ENCODE results near the gene LSM2. TPM values are rescaled to one million over a fixed set of nuclear protein-coding genes. Genes with fewer than 3 reads are reported as not detected.

The LSM2 gene
- total RNA-seq, 3 donors from 2014 or later, result 163 to 192 (median 184) TPM

- DNase-seq (no peak), ATAC-seq (no peak)
- H3K36me3 Mint-ChIP-seq (ENCODE audit: insufficient read depth), result peaks cover 13% of the 10 kb centered on the region
- peaks cover 12% of the 10 kb centered on the region for H3K4me1 Mint-ChIP-seq (ENCODE audit: low read depth)
- no peaks in the 10 kb centered on the region for H3K27me3 Mint-ChIP-seq (ENCODE audit: low read depth)
- H3K4me3 Mint-ChIP-seq, result no peak overlapping the region
- H3K9me3 Mint-ChIP-seq, result no peaks in the 10 kb centered on the region
Observed at GRCh38 chr6:31765910-31766794, 40.6 kb downstream of the LSM2 start.

- peaks cover 9% of the 10 kb centered on the region for H3K4me1 Mint-ChIP-seq (ENCODE audit: low read depth)
- H3K4me3 Mint-ChIP-seq, result no peak overlapping the region
- H3K9me3 Mint-ChIP-seq, result no peaks in the 10 kb centered on the region
- DNase-seq (no peak), ATAC-seq (no peak)
- peaks cover 15% of the 10 kb centered on the region for H3K36me3 Mint-ChIP-seq (ENCODE audit: insufficient read depth)
- no peaks in the 10 kb centered on the region for H3K27me3 Mint-ChIP-seq (ENCODE audit: low read depth)
Observed at GRCh38 chr6:31765559-31765909, 41.2 kb downstream of the LSM2 start.

- ATAC-seq (no peak), DNase-seq (no peak)
- no peaks in the 10 kb centered on the region for H3K9me3 Mint-ChIP-seq
- peaks cover 20% of the 10 kb centered on the region for H3K36me3 Mint-ChIP-seq (ENCODE audit: insufficient read depth)
- H3K27me3 Mint-ChIP-seq (ENCODE audit: low read depth), result no peaks in the 10 kb centered on the region
- no peak overlapping the region for H3K4me3 Mint-ChIP-seq
- peaks cover 2% of the 10 kb centered on the region for H3K4me1 Mint-ChIP-seq (ENCODE audit: low read depth)
Observed at GRCh38 chr6:31764198-31764597, 42.6 kb downstream of the LSM2 start.

- Mint-ChIP-seq H3K36me3 (ENCODE audit: insufficient read depth) (peaks cover 22% of the 10 kb centered on the region), H3K4me1 (ENCODE audit: low read depth) (peaks cover 2% of the 10 kb centered on the region), H3K27me3 (ENCODE audit: low read depth) (no peaks in the 10 kb centered on the region), H3K9me3 (no peaks in the 10 kb centered on the region), H3K4me3 (no peak overlapping the region)
- DNase-seq (no peak), ATAC-seq (no peak)
Observed at GRCh38 chr6:31763619-31763940, 43.2 kb downstream of the LSM2 start.

GRCh38 chr6:31762878-31763618 lies 43.7 kb downstream of the LSM2 start:
- no peak for ATAC-seq
- no peaks in the 10 kb centered on the region for H3K9me3 Mint-ChIP-seq
- no peak overlapping the region for H3K4me3 Mint-ChIP-seq
- peaks cover 2% of the 10 kb centered on the region for H3K4me1 Mint-ChIP-seq (ENCODE audit: low read depth)
- peaks cover 22% of the 10 kb centered on the region for H3K36me3 Mint-ChIP-seq (ENCODE audit: insufficient read depth)
- H3K27me3 Mint-ChIP-seq (ENCODE audit: low read depth), result no peaks in the 10 kb centered on the region
- DNase-seq, result no peak

- Mint-ChIP-seq H3K27me3 (ENCODE audit: low read depth) (no peaks in the 10 kb centered on the region), H3K4me1 (ENCODE audit: low read depth) (peaks cover 2% of the 10 kb centered on the region), H3K9me3 (no peaks in the 10 kb centered on the region), H3K36me3 (ENCODE audit: insufficient read depth) (peaks cover 22% of the 10 kb centered on the region), H3K4me3 (no peak within 1 kb of the TSS)
- DNase-seq (no peak), ATAC-seq (no peak)
Observed at GRCh38 chr6:31762356-31762755, 44.4 kb downstream of the LSM2 start, which contains the start of gene SAPCD1. SAPCD1 (plus strand) TSS chr6:31762656; CDS start chr6:31763055, 399 bp downstream.

GRCh38 chr6:31761343-31761742 lies 45.4 kb downstream of the LSM2 start:
- Mint-ChIP-seq H3K9me3 (no peaks in the 10 kb centered on the region), H3K4me1 (ENCODE audit: low read depth) (peaks cover 2% of the 10 kb centered on the region), H3K27me3 (ENCODE audit: low read depth) (no peaks in the 10 kb centered on the region), H3K4me3 (no peak overlapping the region), H3K36me3 (ENCODE audit: insufficient read depth) (peaks cover 22% of the 10 kb centered on the region)
- ATAC-seq, result no peak
- DNase-seq, result no peak

DNA sequence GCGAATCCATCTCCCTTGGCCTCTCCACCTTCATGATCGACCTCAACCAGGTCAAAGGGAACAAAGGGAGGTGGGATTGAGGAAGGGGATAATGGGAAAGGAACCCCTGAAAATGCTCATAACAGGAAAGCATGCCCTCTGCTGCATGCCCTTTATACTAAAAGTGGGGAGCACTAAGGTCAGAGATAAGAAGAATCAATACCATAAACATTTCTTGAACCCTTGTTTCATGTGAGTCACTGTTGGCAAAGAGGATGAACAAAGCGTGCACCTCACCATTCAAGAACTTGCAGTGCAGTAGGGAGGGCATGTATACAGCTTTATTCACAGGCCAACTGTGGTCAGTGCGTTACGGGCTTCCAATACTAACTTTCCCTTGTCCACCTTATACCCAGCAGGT lies 46.0 kb downstream of the LSM2 start:
- no peaks in the 10 kb centered on the region for H3K27me3 Mint-ChIP-seq (ENCODE audit: low read depth)
- no peaks in the 10 kb centered on the region for H3K9me3 Mint-ChIP-seq
- no peak overlapping the region for H3K4me3 Mint-ChIP-seq
- H3K4me1 Mint-ChIP-seq (ENCODE audit: low read depth), result peaks cover 2% of the 10 kb centered on the region
- H3K36me3 Mint-ChIP-seq (ENCODE audit: insufficient read depth), result peaks cover 22% of the 10 kb centered on the region
- no peak for ATAC-seq
- DNase-seq, result no peak

GRCh38 chr6:31758281-31758680 lies 48.5 kb downstream of the LSM2 start:
- no peaks in the 10 kb centered on the region for H3K27me3 Mint-ChIP-seq (ENCODE audit: low read depth)
- no peak overlapping the region for H3K4me3 Mint-ChIP-seq
- no peak for DNase-seq
- H3K36me3 Mint-ChIP-seq (ENCODE audit: insufficient read depth), result peaks cover 18% of the 10 kb centered on the region
- no peaks in the 10 kb centered on the region for H3K9me3 Mint-ChIP-seq
- H3K4me1 Mint-ChIP-seq (ENCODE audit: low read depth), result no peaks in the 10 kb centered on the region
- ATAC-seq, result no peak

GRCh38 chr6:31752739-31753319 lies 53.9 kb downstream of the LSM2 start:
- H3K27me3 Mint-ChIP-seq (ENCODE audit: low read depth), result no peaks in the 10 kb centered on the region
- H3K9me3 Mint-ChIP-seq, result no peaks in the 10 kb centered on the region
- H3K4me1 Mint-ChIP-seq (ENCODE audit: low read depth), result no peaks in the 10 kb centered on the region
- no peak for ATAC-seq
- H3K36me3 Mint-ChIP-seq (ENCODE audit: insufficient read depth), result peaks cover 4% of the 10 kb centered on the region
- no peak for DNase-seq
- H3K4me3 Mint-ChIP-seq, result no peak overlapping the region

DNA sequence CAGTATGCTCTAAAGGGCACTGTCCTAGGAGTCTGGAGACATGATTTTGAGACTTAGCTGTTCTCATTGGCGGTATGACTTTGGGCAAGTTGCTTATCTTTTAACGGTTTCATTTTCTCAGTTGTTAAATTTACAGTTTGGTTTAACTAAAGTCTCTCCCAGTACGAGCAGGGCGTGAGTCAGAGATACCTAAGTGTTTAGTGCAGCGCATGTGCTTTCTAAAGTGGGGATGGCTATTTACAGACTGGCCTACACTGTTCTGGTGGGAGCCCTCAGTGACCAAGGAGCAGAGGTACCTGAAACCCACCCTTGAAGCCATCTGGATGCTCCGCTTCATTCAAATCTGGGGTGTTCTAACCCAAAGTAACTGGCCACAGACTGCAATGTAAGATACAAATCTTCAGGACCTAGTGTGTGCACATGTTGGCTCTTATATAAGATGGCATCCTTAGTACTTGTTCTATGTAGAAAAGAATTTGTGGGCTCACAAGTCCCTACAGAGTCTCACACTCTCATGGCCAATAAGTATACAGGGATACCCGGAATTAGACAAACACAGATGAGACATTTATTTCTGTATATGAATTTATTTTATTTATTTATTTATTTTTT lies 56.2 kb downstream of the LSM2 start:
- Mint-ChIP-seq H3K4me1 (ENCODE audit: low read depth) (no peaks in the 10 kb centered on the region), H3K4me3 (no peak overlapping the region), H3K27me3 (ENCODE audit: low read depth) (no peaks in the 10 kb centered on the region), H3K36me3 (ENCODE audit: insufficient read depth) (peaks cover 9% of the 10 kb centered on the region), H3K9me3 (no peaks in the 10 kb centered on the region)
- ATAC-seq (no peak), DNase-seq (no peak)

DNA sequence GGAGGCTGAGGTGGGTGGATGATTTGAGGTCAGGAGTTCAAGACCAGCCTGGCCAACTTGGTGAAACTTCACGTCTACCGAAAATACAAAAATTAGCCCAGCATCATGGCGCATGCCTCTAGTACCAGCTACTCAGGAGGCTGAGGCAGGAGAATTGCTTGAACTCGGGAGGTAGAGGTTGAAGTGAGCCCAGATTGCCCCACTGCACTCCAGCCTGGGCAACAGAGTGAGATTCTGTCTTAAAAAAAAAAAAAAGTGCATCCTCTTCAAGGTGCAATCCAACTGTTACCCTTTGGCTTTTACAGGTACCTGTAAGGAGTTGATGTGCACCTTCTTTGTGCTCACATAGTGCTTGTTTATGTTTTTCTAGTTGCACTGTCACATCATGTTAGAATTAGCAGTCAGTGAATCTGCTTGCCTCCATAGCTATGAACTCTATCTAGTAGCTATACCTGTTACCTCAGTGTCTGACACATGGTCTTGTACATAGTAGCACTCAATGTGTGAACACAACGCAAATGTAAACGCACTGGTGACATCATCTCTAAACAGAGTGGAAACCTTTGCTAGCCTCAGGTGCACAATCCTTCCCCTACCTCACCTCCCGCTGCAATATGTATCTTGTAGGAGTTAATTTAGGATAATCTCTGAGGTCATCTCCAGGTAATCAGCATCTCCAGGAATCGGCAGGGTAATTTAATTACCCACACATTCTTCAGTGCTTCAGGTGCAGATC lies 57.3 kb downstream of the LSM2 start:
- Mint-ChIP-seq H3K9me3 (no peaks in the 10 kb centered on the region), H3K27me3 (ENCODE audit: low read depth) (no peaks in the 10 kb centered on the region), H3K4me3 (no peak overlapping the region), H3K36me3 (ENCODE audit: insufficient read depth) (peaks cover 9% of the 10 kb centered on the region), H3K4me1 (ENCODE audit: low read depth) (no peaks in the 10 kb centered on the region)
- DNase-seq (no peak), ATAC-seq (no peak)
